Tibial nerve (tissue), 4 donors: ENCODE results near the gene NRCAM. TPM values are rescaled to one million over a fixed set of nuclear protein-coding genes. Genes with fewer than 3 reads are reported as not detected.

Source experiments
- DNase-seq, 2 donors: peaks; one replicate each; pipeline ENCODE4 v3.0.0-alpha.2; 2019; ENCODE audit warnings: low spot score in 2 of 2
- H3K27ac ChIP-seq, 4 donors: fragments of 200-600 bp; sonication (generic) in 3 of 4; one replicate each; pipeline ENCODE4 v1.5.1; 2017 to 2019; ENCODE audit warnings: mild to moderate bottlenecking in 1 of 4
- H3K27me3 ChIP-seq, 2 donors: fragments of 200-600 bp; sonication (generic) in 1 of 2; one replicate each; pipeline versions ENCODE4 v1.5.1 to v1.6.0; 2017 to 2019
- H3K36me3 ChIP-seq, 3 donors: fragments of 200-600 bp; sonication (generic); one replicate each; pipeline ENCODE4 v1.5.1; 2018 to 2019
- H3K4me1 ChIP-seq, 4 donors: fragments of 200-600 bp; sonication (generic) in 3 of 4; one replicate each; pipeline ENCODE4 v1.5.1; 2017 to 2019
- H3K4me3 ChIP-seq, 4 donors: fragments of 200-600 bp; sonication (generic) in 3 of 4; one replicate each; pipeline ENCODE4 v1.5.1; 2017 to 2019; ENCODE audit warnings: mild to moderate bottlenecking in 1 of 4, moderate library complexity in 1 of 4
- H3K9me3 ChIP-seq, 4 donors: fragments of 200-600 bp; sonication (generic) in 3 of 4; one replicate each; pipeline ENCODE4 v1.5.1; 2017 to 2019
- EP300 ChIP-seq, 2 donors: sonication (generic); formaldehyde crosslinking; IDR thresholded peaks; one replicate each; pipeline ENCODE4 v1.6.1; 2017; ENCODE audit warnings: antibody characterized with exemption in 2 of 2, mild to moderate bottlenecking in 1 of 2
- POLR2A ChIP-seq, 2 donors: fragments of 450-650 bp; IDR thresholded peaks; one replicate each; pipeline ENCODE4 v1.6.1; 2017; ENCODE audit warnings: antibody characterized with exemption in 2 of 2, mild to moderate bottlenecking in 2 of 2, moderate library complexity in 2 of 2
- WGBS, 2 donors: methylation state at CpG; one replicate each; pipeline ENCODE4 v1.1.5; 2018; 5-methylcytosine and 5-hydroxymethylcytosine counted together
- total RNA-seq, 4 donors: library from RNA; depleted of rRNA; stranded (reverse); fragments of >200 nt; gene quantifications; one replicate each; pipeline ENCODE4 v1.1.0, GENCODE V29; 2016
- TF ChIP-seq, protein P1 (sequence below), 5 experiments: fragments of 200-600 bp in 3 of 5; fragments of 450-650 bp in 2 of 5; sonication (generic) in 3 of 5; IDR thresholded peaks; one replicate each; pipeline ENCODE4 v1.5.1; 2016 to 2019; ENCODE audit warnings: antibody characterized with exemption in 5 of 5, mild to moderate bottlenecking in 3 of 5, moderate library complexity in 2 of 5

Gene NRCAM
- total RNA-seq, 4 donors from 2014 or later = 16.5 to 87.4 (median 22.4) TPM

DNA sequence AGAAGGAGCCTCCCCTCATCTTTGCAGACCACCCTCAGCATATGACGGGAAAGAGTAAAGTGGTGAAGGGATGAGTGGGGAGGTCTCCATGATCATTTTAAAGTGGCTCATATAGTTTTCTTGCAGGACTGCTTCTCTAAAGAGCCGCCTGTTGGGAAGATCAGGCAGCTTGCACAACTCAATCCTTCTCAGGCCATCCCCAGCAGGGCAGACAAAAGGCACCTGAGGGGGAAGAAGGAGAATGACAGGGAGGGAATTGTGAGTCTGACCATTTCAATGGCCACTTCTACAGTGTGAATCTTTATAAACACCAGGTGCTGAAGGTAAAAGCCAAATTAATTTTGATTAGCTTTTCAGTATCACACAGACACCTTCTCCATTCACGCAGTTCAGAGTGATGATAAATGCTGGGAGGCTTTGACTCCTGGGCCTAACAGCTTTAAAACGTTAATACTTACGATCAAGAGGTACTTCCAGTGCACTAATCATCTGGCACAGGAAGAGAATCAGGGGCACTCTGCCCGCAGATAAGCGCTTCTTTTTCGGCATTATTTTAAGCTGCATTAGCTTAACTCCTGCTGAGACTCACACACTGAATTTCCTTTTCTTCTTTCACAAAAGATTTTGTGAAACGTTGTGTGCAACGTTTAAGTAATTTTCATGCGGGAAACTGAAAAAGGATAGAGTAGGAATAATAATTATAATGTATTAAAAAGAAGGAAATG is 216.6 kb downstream of the NRCAM start:
- TF ChIP-seq, protein P1, sequence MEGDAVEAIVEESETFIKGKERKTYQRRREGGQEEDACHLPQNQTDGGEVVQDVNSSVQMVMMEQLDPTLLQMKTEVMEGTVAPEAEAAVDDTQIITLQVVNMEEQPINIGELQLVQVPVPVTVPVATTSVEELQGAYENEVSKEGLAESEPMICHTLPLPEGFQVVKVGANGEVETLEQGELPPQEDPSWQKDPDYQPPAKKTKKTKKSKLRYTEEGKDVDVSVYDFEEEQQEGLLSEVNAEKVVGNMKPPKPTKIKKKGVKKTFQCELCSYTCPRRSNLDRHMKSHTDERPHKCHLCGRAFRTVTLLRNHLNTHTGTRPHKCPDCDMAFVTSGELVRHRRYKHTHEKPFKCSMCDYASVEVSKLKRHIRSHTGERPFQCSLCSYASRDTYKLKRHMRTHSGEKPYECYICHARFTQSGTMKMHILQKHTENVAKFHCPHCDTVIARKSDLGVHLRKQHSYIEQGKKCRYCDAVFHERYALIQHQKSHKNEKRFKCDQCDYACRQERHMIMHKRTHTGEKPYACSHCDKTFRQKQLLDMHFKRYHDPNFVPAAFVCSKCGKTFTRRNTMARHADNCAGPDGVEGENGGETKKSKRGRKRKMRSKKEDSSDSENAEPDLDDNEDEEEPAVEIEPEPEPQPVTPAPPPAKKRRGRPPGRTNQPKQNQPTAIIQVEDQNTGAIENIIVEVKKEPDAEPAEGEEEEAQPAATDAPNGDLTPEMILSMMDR (IDR thresholded peaks at IDR 0.05) = no peak
- TF ChIP-seq POLR2A (IDR thresholded peaks at IDR 0.05) (no peak), EP300 (IDR thresholded peaks at IDR 0.05) (no peak)
- H3K36me3 ChIP-seq = no peaks in the 10 kb centered on the region
- H3K27me3 ChIP-seq = no peaks in the 10 kb centered on the region
- WGBS, 2 donors = 69 to 71% methylated on average over 11 of the region's 11 CpGs
- H3K9me3 ChIP-seq = no peaks in the 10 kb centered on the region
- no peak overlapping the region for H3K27ac ChIP-seq
- no peaks in the 10 kb centered on the region for H3K4me1 ChIP-seq
- DNase-seq = no peak
- H3K4me3 ChIP-seq = no peak overlapping the region

DNA sequence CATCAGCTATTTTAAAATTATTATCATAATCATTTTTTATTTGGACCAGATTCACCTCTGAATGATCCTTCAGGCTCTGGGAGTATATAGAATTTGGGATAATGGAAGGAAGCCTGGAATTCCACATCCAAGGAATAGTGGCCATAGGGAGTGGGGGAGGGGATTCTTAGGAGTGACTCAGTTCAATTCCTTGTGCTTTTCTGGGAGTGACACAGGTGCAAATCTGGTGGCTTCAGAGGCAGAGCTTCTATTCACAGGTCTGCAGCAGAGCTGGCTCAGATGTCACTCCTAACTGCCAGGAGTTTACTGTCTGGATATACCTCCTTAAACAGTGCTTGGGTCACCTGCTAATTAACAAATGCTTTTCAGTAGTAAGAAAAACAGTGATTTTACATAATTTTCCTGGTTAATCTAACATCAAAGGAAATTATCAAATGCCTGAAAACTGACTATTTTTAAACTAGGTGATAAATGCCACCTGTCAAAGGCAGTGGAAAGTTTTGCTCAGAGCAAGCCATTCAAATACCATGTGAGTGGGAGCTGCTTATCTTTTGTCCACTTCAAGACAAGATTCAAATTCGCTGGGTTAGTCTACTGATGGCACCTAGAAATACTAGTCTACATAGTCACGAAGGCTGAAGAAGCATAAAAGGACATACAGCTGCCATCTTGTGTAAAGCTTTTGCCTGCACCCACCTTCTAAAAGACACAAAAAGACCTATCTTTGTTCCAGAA is 219.4 kb downstream of the NRCAM start:
- peaks cover 0 to 12% (median 0%) of the 10 kb centered on the region in 4 donors for H3K4me1 ChIP-seq
- no peak overlapping the region for H3K27ac ChIP-seq
- no peak for DNase-seq
- H3K27me3 ChIP-seq = no peaks in the 10 kb centered on the region
- no peak for TF ChIP-seq POLR2A (IDR thresholded peaks at IDR 0.05)
- TF ChIP-seq, protein P1 (IDR thresholded peaks at IDR 0.05) = no peak
- 74 to 79% methylated on average over 2 of the region's 2 CpGs for WGBS, 2 donors
- H3K9me3 ChIP-seq = no peaks in the 10 kb centered on the region
- H3K4me3 ChIP-seq = no peak overlapping the region
- H3K36me3 ChIP-seq = no peaks in the 10 kb centered on the region

DNA sequence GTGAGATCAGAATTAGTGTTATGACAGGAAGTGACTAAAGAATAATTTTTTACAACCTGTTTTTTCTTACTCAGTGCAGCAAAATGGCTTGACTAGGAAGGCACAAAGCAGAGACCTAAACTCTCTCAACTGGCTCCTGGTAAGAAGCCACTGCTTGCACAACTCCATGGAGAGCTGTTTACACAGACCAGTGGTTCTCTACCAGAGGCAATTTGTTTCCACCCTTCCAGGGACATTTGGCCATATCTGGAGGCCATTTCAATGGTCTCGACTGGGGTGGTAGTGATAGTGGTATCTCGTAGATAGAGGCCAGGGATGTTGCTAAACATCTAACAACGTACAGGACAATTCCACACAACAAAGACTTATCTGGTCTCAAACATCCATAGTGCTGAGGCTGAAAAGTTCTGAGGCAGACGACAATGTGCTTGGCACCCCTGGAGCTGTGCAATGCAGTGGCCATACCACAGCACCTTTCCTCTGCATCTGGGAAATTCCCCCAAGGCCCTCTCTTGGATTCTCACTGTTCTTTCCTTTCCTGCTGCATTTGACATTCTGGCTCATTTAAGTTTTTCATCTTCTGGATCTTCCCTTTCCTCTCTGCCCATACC is 220.7 kb downstream of the NRCAM start:
- Histone ChIP-seq H3K4me3 (no peak overlapping the region), H3K27me3 (no peaks in the 10 kb centered on the region), H3K36me3 (no peaks in the 10 kb centered on the region), H3K27ac (no peak overlapping the region), H3K9me3 (no peaks in the 10 kb centered on the region), H3K4me1 (peaks cover 0 to 12% (median 0%) of the 10 kb centered on the region in 4 donors)
- no peak for DNase-seq
- TF ChIP-seq EP300 (IDR thresholded peaks at IDR 0.05) (no peak), POLR2A (IDR thresholded peaks at IDR 0.05) (no peak)
- TF ChIP-seq, protein P1 (IDR thresholded peaks at IDR 0.05) = no peak
- WGBS, 2 donors = 90 to 91% methylated on average over 4 of the region's 4 CpGs

DNA sequence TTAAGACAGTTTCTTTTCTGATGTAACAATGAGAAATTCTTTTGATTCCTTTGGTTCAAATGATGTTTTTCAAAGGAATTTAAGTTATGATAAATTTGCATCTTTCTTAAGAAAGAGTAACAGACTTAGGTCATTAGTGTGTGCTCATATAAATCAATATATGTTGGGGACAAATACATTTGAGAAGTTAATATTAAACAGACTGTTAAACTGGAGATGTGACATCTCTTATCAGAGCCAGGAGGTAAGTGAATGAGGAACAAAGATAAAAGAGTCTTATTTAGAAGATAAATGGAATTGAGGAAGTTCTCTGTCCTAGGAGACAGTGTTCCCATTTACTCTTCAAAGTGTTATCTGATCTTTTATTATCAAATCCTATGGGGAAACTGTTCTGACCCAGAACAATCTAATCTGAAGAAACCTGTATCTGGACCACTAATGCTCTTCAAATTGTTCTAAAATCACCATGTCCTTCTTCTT is 221.2 kb downstream of the NRCAM start:
- H3K27ac ChIP-seq = no peak overlapping the region
- no peaks in the 10 kb centered on the region for H3K9me3 ChIP-seq
- no peaks in the 10 kb centered on the region for H3K27me3 ChIP-seq
- peaks cover 0 to 12% (median 0%) of the 10 kb centered on the region in 4 donors for H3K4me1 ChIP-seq
- no peak for TF ChIP-seq POLR2A (IDR thresholded peaks at IDR 0.05)
- TF ChIP-seq EP300 (IDR thresholded peaks at IDR 0.05) = no peak
- TF ChIP-seq, protein P1 (IDR thresholded peaks at IDR 0.05) = no peak
- DNase-seq = no peak
- no peak overlapping the region for H3K4me3 ChIP-seq
- H3K36me3 ChIP-seq = no peaks in the 10 kb centered on the region

DNA sequence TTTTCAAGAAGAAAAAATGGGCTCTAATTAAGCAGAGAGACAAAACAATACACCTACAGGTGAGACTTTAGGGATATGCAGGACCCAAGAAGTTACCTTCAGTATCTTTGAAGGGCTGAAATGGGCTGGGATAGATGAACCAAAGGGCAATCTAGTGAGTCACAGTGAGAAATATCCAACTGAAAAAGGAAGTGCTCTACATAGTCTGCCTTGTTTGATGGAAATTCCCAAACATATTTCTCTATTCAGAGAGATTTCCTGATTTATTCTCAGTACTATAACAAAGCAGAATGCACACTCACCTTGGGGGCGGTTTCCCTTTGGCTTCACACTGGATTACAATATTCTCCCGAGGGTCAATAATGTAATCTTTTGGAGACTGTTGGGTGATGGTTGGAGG is 222.0 kb downstream of the NRCAM start:
- no peak overlapping the region for H3K4me3 ChIP-seq
- TF ChIP-seq, protein P1 (IDR thresholded peaks at IDR 0.05) = no peak
- no peak for TF ChIP-seq POLR2A (IDR thresholded peaks at IDR 0.05)
- no peak for TF ChIP-seq EP300 (IDR thresholded peaks at IDR 0.05)
- H3K27me3 ChIP-seq = no peaks in the 10 kb centered on the region
- no peaks in the 10 kb centered on the region for H3K9me3 ChIP-seq
- WGBS, 2 donors = 72 to 84% methylated on average over 2 of the region's 2 CpGs
- no peak for DNase-seq
- H3K4me1 ChIP-seq = peaks cover 0 to 12% (median 0%) of the 10 kb centered on the region in 4 donors
- no peaks in the 10 kb centered on the region for H3K36me3 ChIP-seq
- no peak overlapping the region for H3K27ac ChIP-seq
